Neural progenitor cell (in vitro differentiated cells): ENCODE results near the gene CNN3.

Experiments
- CTCF ChIP-seq: fragments of 200-600 bp; sonication (generic); IDR thresholded peaks from 2 replicates; pipeline ENCODE4 v1.5.1; 2017; ENCODE audit warnings: antibody characterized with exemption, mild to moderate bottlenecking
- EZH2phosphoT487 ChIP-seq: fragments of 200-600 bp; sonication (generic); IDR thresholded peaks from 2 replicates; pipeline ENCODE4 v1.6.1; 2017; ENCODE audit warnings: antibody characterized with exemption

GRCh38 chr1:94925004-94925403, 1.9 kb downstream of the CNN3 start:
- no peak for TF ChIP-seq EZH2phosphoT487
- TF ChIP-seq CTCF = no peak
